Osteocyte (in vitro differentiated cells): ENCODE results near the gene ACAT2. TPM values are rescaled to one million over a fixed set of nuclear protein-coding genes. Genes with fewer than 3 reads are reported as not detected.

Experiments used
- DNase-seq: peaks from one replicate; pipeline ENCODE4 v3.0.0; 2021; ENCODE audit warnings: mixed read lengths; ENCODE audit not compliant: unreplicated experiment; ENCODE audit errors: extremely low spot score
- H3K27ac Mint-ChIP-seq: one replicate; pipeline ENCODE4 v1.8.0; 2021; ENCODE audit warnings: mild to moderate bottlenecking, mixed read lengths; ENCODE audit not compliant: unreplicated experiment
- H3K27me3 Mint-ChIP-seq: one replicate; pipeline ENCODE4 v1.8.0; 2021; ENCODE audit warnings: mixed read lengths; ENCODE audit not compliant: unreplicated experiment
- H3K36me3 Mint-ChIP-seq: one replicate; pipeline ENCODE4 v1.8.0; 2021; ENCODE audit warnings: mixed read lengths; ENCODE audit not compliant: unreplicated experiment
- H3K4me1 Mint-ChIP-seq: one replicate; pipeline ENCODE4 v1.8.0; 2021; ENCODE audit warnings: mixed read lengths; ENCODE audit not compliant: unreplicated experiment
- H3K4me3 Mint-ChIP-seq: one replicate; pipeline ENCODE4 v1.8.0; 2021; ENCODE audit warnings: mild to moderate bottlenecking, moderate library complexity, mixed read lengths; ENCODE audit not compliant: unreplicated experiment
- H3K9me3 Mint-ChIP-seq: one replicate; pipeline ENCODE4 v1.8.0; 2021; ENCODE audit warnings: mixed read lengths; ENCODE audit not compliant: unreplicated experiment
- total RNA-seq: library from RNA; stranded (reverse); gene quantifications from 2 replicates; pipeline ENCODE4 v1.2.1, GENCODE V29; 2021
- TF ChIP-seq, protein P1 (sequence below): fragments of 200-600 bp; sonication (generic); IDR thresholded peaks from 2 replicates; pipeline ENCODE4 v1.5.0; 2021; ENCODE audit warnings: antibody characterized with exemption, mild to moderate bottlenecking, moderate library complexity

ACAT2 gene
- total RNA-seq, 1 donor from 2014 or later = 21.3 TPM

DNA sequence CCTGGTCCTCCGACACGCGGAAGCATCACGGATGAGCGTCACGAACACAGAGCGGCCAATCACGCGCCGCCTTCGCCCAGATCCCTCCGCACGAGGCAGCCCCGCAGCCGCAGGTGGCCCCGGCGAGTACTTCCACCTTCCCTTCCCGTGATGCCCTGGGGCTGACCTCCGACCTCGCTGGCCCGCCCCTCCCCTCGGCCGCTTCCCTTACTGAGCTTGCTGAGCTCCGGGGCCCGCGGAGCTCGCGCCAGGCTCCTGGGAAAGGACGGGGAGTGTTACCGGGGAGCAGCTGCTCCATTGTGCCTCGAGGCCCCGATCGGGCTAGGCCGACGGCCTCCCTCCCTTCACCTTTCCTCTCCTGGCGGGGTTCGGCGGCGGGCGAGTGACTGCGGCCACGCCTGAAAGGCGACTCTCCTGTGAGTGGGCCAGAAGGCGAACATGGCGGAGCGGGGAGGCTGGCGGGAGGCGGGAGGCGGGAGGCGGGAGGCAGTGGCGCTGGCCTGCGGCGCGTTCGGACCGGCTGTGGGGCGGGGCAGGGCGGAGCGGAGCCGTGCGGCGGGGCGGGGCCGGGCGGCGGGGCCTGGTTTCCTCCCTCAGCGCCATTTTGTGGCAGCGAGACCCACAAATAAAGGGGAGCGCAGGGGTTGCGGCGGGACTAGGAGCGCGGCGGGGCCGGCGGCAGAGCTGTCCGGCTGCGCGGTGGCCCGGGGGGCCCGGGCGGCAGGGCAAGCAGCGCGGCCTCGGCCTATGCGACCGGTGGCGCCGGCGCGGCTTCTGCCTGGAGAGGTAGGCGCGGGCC lies 34.7 kb upstream of the ACAT2 start, which contains the start of gene WTAP:
TSS of gene WTAP (plus strand) at position 589 of the 799 bp plus-strand sequence. CDS start 8,760 bp downstream, outside the sequence.
- Mint-ChIP-seq H3K36me3 (peaks cover 5% of the 10 kb centered on the region), H3K9me3 (no peaks in the 10 kb centered on the region), H3K27me3 (no peaks in the 10 kb centered on the region), H3K27ac (peak within 1 kb of the TSS; percentile 98), H3K4me3 (peak within 1 kb of the TSS; percentile 94), H3K4me1 (peaks cover 43% of the 10 kb centered on the region)
- TF ChIP-seq, protein P1, sequence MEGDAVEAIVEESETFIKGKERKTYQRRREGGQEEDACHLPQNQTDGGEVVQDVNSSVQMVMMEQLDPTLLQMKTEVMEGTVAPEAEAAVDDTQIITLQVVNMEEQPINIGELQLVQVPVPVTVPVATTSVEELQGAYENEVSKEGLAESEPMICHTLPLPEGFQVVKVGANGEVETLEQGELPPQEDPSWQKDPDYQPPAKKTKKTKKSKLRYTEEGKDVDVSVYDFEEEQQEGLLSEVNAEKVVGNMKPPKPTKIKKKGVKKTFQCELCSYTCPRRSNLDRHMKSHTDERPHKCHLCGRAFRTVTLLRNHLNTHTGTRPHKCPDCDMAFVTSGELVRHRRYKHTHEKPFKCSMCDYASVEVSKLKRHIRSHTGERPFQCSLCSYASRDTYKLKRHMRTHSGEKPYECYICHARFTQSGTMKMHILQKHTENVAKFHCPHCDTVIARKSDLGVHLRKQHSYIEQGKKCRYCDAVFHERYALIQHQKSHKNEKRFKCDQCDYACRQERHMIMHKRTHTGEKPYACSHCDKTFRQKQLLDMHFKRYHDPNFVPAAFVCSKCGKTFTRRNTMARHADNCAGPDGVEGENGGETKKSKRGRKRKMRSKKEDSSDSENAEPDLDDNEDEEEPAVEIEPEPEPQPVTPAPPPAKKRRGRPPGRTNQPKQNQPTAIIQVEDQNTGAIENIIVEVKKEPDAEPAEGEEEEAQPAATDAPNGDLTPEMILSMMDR = no peak
- DNase-seq = peak; percentile 97

DNA sequence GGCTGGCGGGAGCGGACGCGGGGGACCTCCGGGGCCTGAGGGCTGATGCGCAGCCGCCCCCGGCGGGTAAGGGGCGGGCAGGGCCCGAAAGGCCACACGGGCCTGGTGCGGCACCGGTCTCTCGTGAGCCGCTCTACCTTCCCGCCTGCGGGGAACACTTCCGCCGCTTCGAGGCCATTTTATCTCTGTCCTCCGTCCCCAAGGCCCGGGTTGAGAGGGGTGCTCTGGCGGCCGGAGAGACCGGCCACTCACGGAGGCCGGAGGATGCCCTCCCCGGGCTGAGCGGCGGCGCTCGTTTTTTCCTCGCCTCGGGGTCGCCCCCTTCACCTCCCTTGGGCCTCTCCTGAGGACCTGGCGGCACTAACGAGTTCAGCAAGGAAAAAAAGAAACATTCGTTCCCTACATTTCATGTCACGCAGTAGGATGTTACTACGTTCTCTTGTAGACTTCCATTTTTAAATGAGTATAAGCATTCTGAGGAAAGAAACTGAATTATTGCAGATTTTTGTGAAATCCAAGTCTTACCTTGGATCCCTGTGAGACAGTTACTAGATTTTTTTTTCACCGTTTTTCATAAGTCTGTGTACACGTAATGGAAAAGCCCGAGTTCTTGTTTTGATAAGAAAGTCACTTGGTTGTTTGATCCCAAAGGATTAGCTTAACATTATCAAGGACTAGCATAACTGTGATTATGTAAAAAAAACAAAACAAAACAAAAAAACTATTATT lies 34.0 kb upstream of the ACAT2 start:
- peaks cover 5% of the 10 kb centered on the region for H3K36me3 Mint-ChIP-seq
- peaks cover 43% of the 10 kb centered on the region for H3K4me1 Mint-ChIP-seq
- no peak for DNase-seq
- TF ChIP-seq, protein P1 = no peak
- peak overlapping the region; percentile 92 for H3K27ac Mint-ChIP-seq
- H3K4me3 Mint-ChIP-seq = peak overlapping the region; percentile 87
- H3K27me3 Mint-ChIP-seq = no peaks in the 10 kb centered on the region
- H3K9me3 Mint-ChIP-seq = no peaks in the 10 kb centered on the region

DNA sequence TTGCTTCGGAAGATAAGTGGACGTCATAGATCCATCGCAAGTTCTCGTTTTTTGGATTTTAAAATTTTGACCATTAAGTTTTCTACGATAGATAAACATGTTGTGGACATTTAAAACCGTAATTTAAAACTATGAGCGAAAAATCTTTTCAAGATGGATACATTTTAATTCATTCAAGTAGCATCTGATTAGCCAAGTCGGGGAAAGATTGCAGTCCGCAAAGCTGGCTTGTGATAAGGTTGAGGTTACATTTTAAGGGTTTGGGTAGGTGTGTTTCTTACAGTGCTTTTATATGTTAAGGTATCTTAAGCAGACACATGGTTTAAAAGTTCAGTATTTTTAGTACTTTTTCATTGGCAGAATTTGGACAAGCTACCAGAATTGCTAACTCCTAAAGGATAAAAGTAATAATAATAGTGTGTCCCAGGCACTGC lies 33.3 kb upstream of the ACAT2 start:
- DNase-seq = no peak
- H3K4me1 Mint-ChIP-seq = peaks cover 43% of the 10 kb centered on the region
- H3K27ac Mint-ChIP-seq = peak overlapping the region; percentile 92
- TF ChIP-seq, protein P1 = no peak
- H3K9me3 Mint-ChIP-seq = no peaks in the 10 kb centered on the region
- H3K27me3 Mint-ChIP-seq = no peaks in the 10 kb centered on the region
- peaks cover 5% of the 10 kb centered on the region for H3K36me3 Mint-ChIP-seq
- peak overlapping the region; percentile 87 for H3K4me3 Mint-ChIP-seq

DNA sequence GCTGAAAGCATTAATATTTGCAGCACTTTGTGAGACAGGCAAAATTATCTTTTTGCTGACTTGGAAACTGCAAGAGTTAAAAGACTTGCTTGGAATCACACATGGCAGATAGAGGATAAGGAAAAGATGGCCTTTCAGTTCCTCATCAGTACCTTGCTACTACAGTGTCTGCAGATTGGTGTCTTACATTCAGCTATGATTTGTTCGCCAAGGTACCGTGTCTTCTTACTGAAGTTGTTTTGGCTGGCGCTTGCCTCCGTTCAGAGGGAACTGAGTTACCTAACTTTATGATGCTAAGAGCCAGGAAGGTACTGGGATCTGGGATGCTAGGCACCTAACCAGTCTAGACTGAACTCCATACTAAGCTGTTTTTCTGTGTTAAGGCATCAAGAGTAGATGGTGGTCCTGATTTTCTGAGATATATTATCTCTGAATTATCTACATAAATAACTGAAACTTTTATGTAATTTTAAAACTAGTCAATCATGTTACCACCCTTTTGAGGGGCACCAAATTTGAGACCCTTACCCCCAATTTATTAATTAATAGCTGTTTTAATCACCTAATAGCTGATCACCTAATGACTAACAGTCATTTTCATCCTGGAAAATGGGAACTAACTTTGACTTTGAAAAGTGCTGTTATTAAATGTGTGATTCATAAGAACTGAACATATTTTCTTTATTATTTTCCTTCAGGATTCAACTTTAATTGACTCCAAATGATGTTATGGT lies 32.1 kb upstream of the ACAT2 start:
- Mint-ChIP-seq H3K9me3 (no peaks in the 10 kb centered on the region), H3K27me3 (no peaks in the 10 kb centered on the region), H3K36me3 (peaks cover 5% of the 10 kb centered on the region), H3K4me1 (peaks cover 41% of the 10 kb centered on the region), H3K27ac (peak overlapping the region; percentile 27), H3K4me3 (peak overlapping the region; percentile 87)
- TF ChIP-seq, protein P1 = no peak
- DNase-seq = no peak
